Right cardiac atrium (tissue), 5 donors: ENCODE data around the gene COL6A2. TPM values are rescaled to one million over a fixed set of nuclear protein-coding genes. Genes with fewer than 3 reads are reported as not detected.
"Not testable (repeated sequence)": the region's sequence is repeated elsewhere in the genome, so short reads cannot be mapped to it uniquely, and the experiment has no call there.

Experiments used
- ATAC-seq, 2 donors: fragments of 200-7000 bp; cut with Tn5 transposase; one replicate each; pipeline versions ENCODE4 v1.8.0 to v1.9.1; 2020; ENCODE audit warnings: moderate library complexity in 2 of 2, mild to moderate bottlenecking in 1 of 2
- DNase-seq, 3 donors: peaks; one replicate each; pipeline ENCODE4 v3.0.0-alpha.2; 2020
- H3K27ac ChIP-seq: one replicate; pipeline ENCODE4 v1.5.1; 2013; ENCODE audit warnings: mild to moderate bottlenecking, low read length, control low read depth, moderate library complexity
- H3K27me3 ChIP-seq: one replicate; pipeline ENCODE4 v1.6.1; 2013; ENCODE audit not compliant: control insufficient read depth, insufficient read depth
- H3K4me1 ChIP-seq: one replicate; pipeline ENCODE4 v1.6.1; 2013; ENCODE audit warnings: low read length; ENCODE audit not compliant: control insufficient read depth, insufficient read depth
- H3K4me3 ChIP-seq: one replicate; pipeline ENCODE4 v1.5.1; 2013; ENCODE audit warnings: low read length, control low read depth
- H3K9me3 ChIP-seq: one replicate; pipeline ENCODE4 v1.6.1; 2013; ENCODE audit warnings: low read length; ENCODE audit not compliant: control insufficient read depth
- WGBS: extraction: QIAGEN DNeasy Blood & Tissue Kit; methylation state at CpG from one replicate; pipeline ENCODE4 v1.1.7; 2013; 5-methylcytosine and 5-hydroxymethylcytosine counted together
- intact Hi-C, 4 donors: fragments of 100-400 bp; cut with DNase I; formaldehyde crosslinking; loops; one replicate each; pipeline versions ENCODE4 v1.11.0 to v1.14.0; 2022 to 2023
- polyA plus RNA-seq: library from polyadenylated mRNA; stranded (reverse); fragments of 200-250 nt; gene quantifications from one replicate; pipeline ENCODE4 v1.2.3, GENCODE V29; 2013
- total RNA-seq, 4 donors: library from RNA; stranded (reverse); fragmentation: NEBNext Ultra II Directional; extraction: Animal tissue kit (Norgen Biotek cat#: 25700); gene quantifications; one replicate each; pipeline ENCODE4 v1.2.1, GENCODE V29; 2021
- donor health status: healthy with polysubstance abuse.
- donor health status: DM: no; HTN: yes; CAD: no.
- donor health status: DM: no; HTN: no; CAD: no.
- donor health status: DM: no; HTN: yes; CAD: no; lungs with severe emphysema.
- donor health status: DM: yes; HTN: yes; CAD: no.

Gene COL6A2
- total and polyA plus RNA-seq, 5 donors = 198 to 323 (median 226) TPM

DNA sequence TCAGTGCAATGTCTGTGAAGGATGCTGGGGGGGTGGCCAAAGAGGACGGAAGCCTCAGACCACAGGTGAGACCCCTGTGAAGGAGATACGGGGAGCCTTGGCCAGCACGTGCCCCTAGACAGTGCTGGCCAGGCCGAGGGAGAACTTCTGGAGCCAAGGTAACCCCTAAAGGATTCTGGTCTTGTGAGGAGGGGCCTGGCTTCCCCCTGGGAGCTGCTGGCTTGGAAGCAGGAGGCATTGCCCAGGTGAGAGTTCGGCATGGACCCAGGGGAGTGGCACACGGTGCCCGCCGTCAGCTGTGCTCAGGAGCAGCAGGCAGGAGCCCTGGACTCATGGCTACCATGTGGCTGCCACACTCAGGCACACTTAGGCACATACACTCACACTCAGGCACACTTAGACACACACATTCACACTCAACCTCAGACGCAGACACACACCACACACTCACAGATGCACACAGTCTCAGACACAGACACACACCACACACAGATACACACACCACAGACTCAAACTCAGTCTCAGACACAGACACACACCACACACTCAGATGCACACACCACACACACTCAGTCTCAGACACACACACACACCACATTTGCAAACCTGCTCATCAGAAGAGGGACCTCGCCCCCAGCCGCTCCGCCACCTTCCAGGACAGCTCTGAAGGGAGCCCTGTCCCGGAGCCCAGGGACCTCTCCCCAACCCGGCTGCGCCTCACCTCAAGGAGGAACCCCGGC, 1.1 kb upstream of the COL6A2 start:
- DNase-seq = peak in 2 of 3 donors; percentile 31 to 46
- no peaks in the 10 kb centered on the region for H3K27me3 ChIP-seq
- no peak overlapping the region for H3K27ac ChIP-seq
- ATAC-seq = peak in 1 of 2 donors; percentile 2
- H3K4me1 ChIP-seq = peaks cover 5% of the 10 kb centered on the region
- intact Hi-C loops = loop anchor here (5.0 to 10.0 kb wide), 3 partner anchors 62 to 124 kb away; partner anchors contain the start of gene COL6A1 (in 2 of the 4)
- H3K4me3 ChIP-seq = no peak overlapping the region
- H3K9me3 ChIP-seq = no peaks in the 10 kb centered on the region
- 84% methylated on average over 16 of the region's 16 CpGs for WGBS

DNA sequence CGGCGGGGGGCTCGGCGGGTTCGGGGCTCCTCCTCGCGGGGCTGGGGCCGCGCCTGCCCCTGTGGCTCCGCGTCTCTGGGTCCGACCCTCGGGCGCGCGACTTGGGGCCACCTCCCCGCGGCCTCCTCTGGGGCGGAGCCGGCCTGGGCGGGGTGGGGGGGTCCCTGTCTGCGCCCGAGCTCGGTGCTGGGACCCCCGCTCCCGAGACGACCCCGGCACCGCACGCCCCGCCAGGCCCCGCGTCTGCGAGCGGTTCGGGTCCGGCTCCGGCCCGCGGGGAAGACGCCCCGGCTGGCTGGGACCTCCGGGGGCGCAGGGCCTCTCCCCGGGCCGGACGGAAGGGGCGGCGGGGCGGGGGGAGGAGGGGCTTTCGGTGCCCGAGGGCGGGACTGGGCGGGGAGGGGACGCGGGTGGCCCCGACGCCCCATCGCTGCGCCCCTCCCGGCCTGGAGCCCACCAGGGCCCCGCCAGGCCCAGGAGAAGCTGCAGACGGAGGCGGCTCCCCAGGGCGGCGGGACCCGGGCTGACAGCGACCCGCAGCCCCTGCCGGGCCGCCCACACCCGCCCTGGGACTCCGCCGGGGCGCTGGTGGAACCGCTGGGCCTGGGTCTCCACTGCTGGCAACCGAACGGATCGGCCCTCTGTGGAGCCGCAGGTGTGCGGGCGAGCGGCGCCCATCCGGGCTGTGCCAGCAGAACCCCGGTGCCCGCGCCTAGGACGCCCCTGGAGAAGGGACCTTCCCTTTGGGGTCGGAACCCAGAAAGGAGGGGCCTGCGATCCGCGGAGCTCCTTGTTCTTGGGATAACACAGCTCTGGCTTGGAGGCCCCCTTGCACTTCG, 610 bp downstream of the COL6A2 start:
- DNase-seq (peak; percentile 51 to 79 (median 75)), ATAC-seq (peak; percentile 53 to 56)
- H3K4me1 ChIP-seq = peaks cover 5% of the 10 kb centered on the region
- H3K4me3 ChIP-seq = peak overlapping the region; percentile 94
- intact Hi-C loops = loop anchor here (5.0 to 10.0 kb wide), 3 partner anchors 64 to 126 kb away; partner anchors contain the start of gene COL6A1 (in 2 of the 4)
- under 1% methylated on average over 90 of the region's 94 CpGs for WGBS
- H3K27me3 ChIP-seq = no peaks in the 10 kb centered on the region
- H3K9me3 ChIP-seq = no peaks in the 10 kb centered on the region
- H3K27ac ChIP-seq = peak overlapping the region; percentile 83

DNA sequence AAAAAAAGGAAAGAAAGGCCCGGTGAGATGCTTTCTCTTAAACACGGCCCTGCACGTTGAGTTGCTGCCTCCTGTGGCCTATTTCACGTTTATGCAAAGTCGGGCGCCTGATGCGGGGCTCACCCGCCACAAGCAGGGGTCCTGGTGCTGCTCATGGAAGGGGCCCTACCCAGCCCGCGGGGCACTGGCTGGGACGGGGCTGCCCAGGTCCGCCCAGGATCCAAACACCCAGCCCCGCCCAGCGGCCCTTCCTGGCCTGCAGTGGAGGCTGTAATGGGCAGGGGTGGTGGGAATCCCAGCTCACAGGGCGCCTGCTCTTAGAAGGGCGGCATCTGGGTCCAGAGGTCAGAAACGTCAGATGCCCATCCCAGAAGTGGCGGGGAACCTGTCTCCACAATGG, 1.6 kb downstream of the COL6A2 start:
- Histone ChIP-seq H3K27me3 (no peaks in the 10 kb centered on the region), H3K27ac (peak overlapping the region; percentile 74), H3K4me3 (peak overlapping the region; percentile 94), H3K4me1 (peaks cover 5% of the 10 kb centered on the region), H3K9me3 (no peaks in the 10 kb centered on the region)
- WGBS = 28% methylated on average over 18 of the region's 18 CpGs
- ATAC-seq = peak; percentile 23 to 55
- intact Hi-C loops = loop anchor here (5.0 to 10.0 kb wide), 3 partner anchors 65 to 127 kb away; partner anchors contain the start of gene COL6A1 (in 2 of the 4)
- DNase-seq = peak; percentile 40 to 76 (median 71)

DNA sequence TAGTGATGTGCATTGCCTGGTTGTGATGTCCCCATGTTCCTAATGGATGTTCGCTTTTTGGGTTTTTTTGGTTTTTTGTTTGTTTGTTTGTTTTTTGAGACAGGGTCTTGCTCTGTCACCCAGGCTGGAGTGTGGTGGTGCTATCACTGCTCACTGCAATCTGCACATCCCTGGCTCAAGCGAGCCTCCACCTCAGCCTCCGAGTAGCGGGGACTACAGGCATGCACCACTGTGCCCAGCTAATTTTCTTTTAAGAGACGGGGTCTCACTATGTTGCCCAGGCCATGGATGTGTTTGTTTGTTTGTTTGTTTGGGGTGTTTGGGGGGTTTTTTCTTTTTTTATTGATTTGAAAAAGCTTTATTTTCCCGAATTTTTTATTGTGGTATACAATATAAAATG, 2.1 kb downstream of the COL6A2 start:
- DNase-seq (peak in 1 of 3 donors; percentile 21), ATAC-seq (no peak)
- WGBS = 89% methylated on average over 6 of the region's 6 CpGs
- Histone ChIP-seq H3K27me3 (no peaks in the 10 kb centered on the region), H3K9me3 (no peaks in the 10 kb centered on the region), H3K4me1 (peaks cover 5% of the 10 kb centered on the region), H3K27ac (no peak overlapping the region), H3K4me3 (peak overlapping the region; percentile 94)
- intact Hi-C loops = no loop called here

DNA sequence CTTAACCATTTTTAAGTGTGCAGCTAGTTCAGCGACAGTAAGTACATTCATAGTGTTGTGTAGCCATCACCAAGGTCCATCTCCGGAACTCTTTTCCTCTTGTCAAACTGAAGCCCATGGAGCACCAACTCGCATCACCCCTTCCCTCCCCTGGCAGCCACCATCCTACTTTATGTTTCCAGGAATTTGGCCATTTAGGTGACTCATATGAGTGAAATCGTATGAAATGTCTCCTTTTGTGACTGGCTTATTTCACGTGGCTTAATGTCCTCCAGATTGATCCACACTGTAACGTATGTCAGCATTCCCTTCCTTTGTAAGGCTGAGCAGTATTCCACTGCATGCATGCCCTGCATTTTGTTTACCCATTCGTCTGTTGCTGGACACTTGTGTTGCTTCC, 2.5 kb downstream of the COL6A2 start:
- 64% methylated on average over 7 of the region's 7 CpGs for WGBS
- DNase-seq (no peak), ATAC-seq (no peak)
- no peaks in the 10 kb centered on the region for H3K27me3 ChIP-seq
- no peak overlapping the region for H3K27ac ChIP-seq
- peaks cover 5% of the 10 kb centered on the region for H3K4me1 ChIP-seq
- no peak overlapping the region for H3K4me3 ChIP-seq
- H3K9me3 ChIP-seq = no peaks in the 10 kb centered on the region
- intact Hi-C loops = no loop called here

DNA sequence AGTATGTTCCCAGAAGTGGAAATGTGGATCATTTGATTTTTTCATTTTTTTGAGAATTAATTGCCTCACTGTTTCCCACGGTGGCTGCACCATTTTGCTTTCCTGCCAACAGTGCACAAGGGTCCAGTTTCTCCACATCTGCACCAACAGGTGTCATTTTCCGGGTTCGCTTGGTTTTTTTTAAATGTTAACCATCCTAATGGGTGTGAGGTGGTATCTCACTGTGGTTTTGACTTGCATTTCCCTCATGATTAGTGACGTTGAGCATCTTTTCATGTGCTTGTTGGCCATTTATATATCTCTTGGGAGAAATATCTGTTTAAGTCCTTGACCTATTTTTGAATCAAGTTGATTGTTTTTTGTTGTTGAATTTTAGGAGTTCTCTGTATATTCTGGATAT, 3.0 kb downstream of the COL6A2 start:
- Histone ChIP-seq H3K27me3 (no peaks in the 10 kb centered on the region), H3K4me3 (no peak overlapping the region), H3K9me3 (no peaks in the 10 kb centered on the region), H3K4me1 (peaks cover 5% of the 10 kb centered on the region), H3K27ac (no peak overlapping the region)
- 82% methylated on average over 4 of the region's 4 CpGs for WGBS
- no peak for ATAC-seq
- DNase-seq = no peak
- intact Hi-C loops = no loop called here

DNA sequence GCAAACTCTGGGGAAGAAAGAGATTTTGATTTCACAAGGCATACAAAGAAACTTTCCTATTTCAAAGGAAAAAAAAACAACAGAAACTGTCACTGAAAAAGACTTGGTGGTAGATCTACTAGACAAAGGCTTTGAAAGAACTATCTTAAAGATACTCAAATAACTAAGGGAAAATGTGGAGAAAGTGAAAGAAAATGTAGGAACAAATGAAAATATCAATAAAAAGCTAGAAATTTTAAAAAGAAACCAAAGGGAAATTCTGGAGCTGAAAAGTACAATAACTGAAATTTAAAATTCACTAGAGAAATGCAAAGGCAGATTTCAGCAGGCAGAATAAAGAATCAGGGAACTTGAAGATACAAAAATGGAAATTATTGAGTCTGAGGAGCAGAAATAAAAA, 6.2 kb downstream of the COL6A2 start:
- no peak for DNase-seq
- Histone ChIP-seq H3K9me3 (no peaks in the 10 kb centered on the region), H3K4me3 (no peak overlapping the region), H3K4me1 (peaks cover 5% of the 10 kb centered on the region), H3K27ac (no peak overlapping the region), H3K27me3 (no peaks in the 10 kb centered on the region)
- intact Hi-C loops = no loop called here
- ATAC-seq = no peak

DNA sequence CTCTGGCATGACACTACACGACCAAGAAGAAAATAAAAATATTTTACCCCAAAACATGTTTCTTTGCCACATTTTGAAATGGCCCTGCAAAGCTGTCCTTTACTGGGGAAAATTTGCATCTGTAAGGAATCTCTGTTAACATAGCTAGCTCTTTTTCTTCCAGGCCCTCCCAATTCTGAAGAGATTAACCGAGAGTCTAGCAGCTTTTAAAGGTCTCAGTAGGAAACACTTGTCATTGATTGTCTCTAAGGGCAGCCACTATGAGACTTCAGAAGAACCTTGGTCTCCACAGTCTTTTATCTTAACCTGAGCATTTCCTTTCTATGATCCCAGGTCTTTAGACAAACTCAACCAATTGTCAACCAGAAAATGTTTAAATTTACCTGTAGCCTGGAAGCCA, 9.5 kb downstream of the COL6A2 start:
- H3K4me1 ChIP-seq, H3K9me3 ChIP-seq, H3K27ac ChIP-seq, H3K27me3 ChIP-seq, DNase-seq, intact Hi-C loops, ATAC-seq, H3K4me3 ChIP-seq: not testable (repeated sequence)
- WGBS = 80% methylated on average over 2 of the region's 2 CpGs

DNA sequence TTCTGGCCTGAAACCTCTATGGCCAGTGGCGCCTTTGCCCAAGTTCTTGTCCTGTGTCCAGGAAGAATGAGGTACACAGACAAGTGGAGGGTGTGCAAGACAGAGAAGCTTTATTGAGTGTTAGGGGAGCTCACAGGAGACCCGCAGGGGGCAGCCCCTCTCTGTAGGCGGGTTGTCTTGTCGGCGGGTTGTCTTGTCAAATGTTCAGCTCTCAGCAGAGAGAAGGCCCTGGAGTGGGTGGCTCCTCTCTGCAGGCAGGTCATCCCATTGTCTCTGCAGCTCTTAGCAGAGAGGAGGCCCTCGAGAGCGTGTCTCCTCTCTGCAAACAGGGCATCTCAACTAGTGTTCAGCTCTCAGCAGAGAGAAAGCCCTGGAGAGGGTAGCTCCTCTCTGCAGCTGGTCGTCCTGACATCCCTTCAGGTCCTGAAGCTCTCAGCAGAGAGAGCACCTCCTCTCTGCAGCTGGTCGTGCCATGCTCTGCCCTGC, 11.0 kb downstream of the COL6A2 start:
- Histone ChIP-seq H3K4me1 (no peaks in the 10 kb centered on the region), H3K27me3 (no peaks in the 10 kb centered on the region), H3K4me3 (no peak overlapping the region), H3K27ac (no peak overlapping the region), H3K9me3 (no peaks in the 10 kb centered on the region)
- intact Hi-C loops = no loop called here
- WGBS = 78% methylated on average over 9 of the region's 9 CpGs
- DNase-seq = peak in 1 of 3 donors; percentile 14
- no peak for ATAC-seq

DNA sequence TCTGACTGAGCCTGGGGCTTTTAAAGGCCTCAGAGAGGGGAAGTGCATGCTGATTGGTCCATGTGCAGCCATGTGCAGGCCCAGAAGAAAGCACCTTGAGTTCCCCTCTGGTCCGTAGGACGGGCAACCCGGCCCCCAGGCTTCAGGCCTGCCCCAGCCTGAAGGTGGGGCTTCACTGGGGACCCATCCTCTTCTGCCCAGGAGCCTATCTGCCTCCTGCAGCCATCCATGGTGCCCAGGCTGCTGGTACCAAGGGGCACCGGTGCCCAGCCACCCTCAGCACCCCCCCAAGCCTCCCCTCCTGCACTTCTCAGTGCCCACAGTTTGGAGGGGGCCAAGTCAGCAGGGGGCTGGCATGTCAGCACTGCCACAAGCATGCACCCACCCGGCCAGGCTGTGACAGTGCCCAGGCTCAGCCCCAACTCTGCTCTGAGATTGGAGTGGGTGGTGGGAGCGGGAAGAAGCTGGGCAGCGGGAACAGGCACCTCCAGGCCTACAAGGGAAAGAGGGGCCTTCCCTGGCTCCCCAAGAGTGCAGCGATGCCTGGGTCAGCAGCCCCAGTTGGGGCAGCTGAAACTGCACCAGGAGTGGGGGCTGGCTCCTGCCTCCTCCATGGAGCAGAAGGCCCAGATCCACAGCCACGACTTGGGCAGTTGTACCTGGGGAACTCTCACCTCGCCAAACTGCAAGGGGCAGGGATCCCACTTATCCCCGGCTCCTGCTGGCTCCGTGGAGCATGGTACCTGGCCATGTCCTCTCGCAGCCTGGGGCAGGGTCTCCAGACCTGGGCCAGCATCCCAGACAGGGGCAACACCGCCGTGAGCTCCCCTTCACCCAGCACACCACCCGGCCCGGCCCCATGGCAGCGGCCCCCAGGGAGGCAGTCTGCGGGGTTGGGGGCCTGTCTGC, 11.7 kb downstream of the COL6A2 start:
- no peak overlapping the region for H3K4me3 ChIP-seq
- H3K9me3 ChIP-seq = no peaks in the 10 kb centered on the region
- WGBS = 85% methylated on average over 19 of the region's 19 CpGs
- H3K27ac ChIP-seq = no peak overlapping the region
- no peaks in the 10 kb centered on the region for H3K4me1 ChIP-seq
- H3K27me3 ChIP-seq = no peaks in the 10 kb centered on the region
- intact Hi-C loops = loop anchor here in 1 of 4 donors (10.0 kb wide), 1 partner anchor 105 kb away; no protein-coding TSS in a partner anchor
- ATAC-seq (peak; percentile 5 to 7), DNase-seq (peak; percentile 8 to 60 (median 45))
